ENCODE data around the gene ADAMTS16.

The ADAMTS16 gene

DNA sequence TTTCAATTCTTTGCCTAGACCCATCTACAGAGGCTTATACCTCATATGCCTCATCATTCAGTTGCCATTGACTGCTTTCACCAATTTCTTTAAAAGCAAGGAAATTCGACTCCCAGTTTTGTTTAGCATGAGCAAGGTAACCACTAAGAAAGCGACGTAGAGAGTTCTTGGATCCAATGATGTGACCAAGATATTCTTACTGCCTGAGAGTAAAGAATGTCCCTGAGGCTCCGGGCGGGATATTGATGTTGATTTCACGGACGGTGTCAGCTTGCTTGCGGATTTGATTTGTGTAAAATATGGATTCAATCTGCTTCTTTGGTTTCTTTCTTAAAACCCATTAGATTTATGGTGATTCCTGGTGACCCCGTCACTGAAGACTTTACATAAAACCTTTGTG is 147.3 kb downstream of the ADAMTS16 start:
- DNase-seq (ENCODE audit: low read depth), result no peak

DNA sequence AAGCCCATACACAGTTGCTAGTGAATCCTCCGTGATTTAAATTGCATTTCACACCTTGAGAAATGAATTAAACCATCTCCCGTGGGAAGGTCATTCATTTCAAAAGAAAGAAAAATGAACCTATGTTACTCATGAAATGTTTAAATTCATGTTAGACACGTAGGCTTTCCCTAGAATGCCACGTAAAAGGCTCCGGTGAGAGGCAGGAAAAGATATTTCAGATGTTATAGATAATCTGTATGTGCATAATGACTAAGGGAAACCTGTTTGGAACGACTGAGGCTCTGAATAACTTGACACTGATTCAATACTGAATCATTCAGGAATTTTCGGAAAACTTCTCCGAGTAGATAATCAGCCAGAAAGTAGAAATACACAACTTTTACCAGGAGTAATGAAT is 148.1 kb downstream of the ADAMTS16 start:
- no peak for DNase-seq (ENCODE audit: low read depth)

DNA sequence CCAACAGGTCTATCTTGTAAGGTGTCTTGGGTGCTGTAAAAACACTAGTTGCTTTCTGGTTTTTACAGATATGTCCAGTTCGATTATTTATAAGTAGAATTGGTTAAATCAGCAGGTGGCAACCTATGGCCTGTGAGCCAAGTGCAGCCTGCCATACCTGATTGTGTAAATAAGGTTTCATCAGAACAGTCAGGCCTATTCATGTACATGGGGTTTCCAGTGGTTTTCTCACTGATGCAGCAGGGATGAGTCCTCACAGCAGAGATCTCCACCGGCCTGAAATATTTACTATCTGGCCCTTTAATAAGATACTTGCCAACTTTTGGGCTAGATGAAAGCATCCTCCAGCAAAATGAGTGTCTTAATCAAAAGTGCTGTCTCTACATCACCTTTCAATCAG is 149.4 kb downstream of the ADAMTS16 start:
- no peak for DNase-seq (ENCODE audit: low read depth)

DNA sequence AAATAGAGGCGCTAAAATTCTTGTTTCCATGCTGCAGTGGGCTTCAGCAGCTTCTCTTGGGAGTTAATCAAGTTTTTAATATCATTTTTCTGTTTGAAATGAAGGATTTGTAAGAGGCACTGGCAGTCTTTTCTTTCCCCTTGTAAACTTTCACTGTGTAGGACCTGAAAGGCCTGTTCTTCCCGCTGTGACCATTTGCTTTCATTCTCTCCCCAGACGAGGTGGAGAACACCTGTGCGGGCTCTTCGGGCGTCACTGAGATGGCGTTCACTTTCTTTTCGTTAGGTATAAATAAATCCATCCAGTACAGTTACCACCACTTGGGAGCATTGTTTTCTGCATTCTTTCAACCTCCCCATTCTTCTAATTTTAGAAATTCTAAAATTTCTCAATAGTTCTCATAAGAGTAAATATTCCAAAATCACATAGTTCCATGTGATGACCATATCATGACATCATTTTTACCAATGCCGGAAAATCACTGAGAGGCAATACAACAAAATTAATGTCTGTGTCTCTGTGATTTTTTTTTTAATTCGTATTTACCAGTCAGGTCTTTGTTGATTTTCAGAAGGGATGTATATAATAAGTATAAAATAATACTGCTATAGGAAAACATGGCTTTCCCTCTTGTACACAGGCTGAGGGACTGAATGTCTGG is 150.7 kb downstream of the ADAMTS16 start:
- no peak for DNase-seq (ENCODE audit: low read depth)

DNA sequence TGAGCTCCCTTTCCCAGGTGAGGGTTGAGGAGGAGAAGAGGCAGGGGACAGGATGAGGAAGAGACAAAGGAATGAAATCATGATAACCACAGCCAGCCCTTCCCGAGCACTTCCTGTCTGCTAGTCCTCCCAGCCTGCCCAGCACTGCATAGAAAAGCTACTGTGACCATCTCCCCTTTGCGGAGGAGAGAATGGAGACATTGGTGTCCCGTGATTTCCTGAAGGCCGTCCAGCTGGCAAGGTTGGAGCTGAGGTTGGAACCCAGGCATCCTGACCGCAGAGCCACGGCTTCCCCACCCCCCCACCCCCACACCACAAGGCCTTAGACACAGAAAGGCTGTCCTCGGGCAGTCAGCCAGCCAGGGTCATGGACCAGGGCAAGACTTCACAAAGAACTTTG is 151.2 kb downstream of the ADAMTS16 start:
- DNase-seq (ENCODE audit: low read depth), result no peak

DNA sequence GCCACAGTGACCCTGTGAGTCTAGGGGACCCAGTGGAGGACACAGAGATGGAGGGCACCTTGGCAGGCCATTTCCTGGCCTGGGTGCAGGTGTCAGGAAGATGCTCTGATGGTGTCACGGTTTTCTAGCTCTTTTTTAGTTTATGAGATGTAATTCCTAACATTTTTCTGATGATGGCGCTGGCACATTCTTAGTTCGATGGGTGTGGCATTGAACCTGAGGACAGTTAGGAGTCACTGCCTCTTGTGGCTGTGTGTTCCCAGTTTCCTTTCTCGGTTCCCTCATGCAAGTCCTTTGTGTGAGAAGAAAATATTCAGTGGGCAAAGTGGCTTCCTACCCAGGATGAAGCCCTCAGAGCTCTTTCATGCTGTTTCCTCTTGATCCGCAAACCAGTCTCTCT is 152.9 kb downstream of the ADAMTS16 start:
- no peak for DNase-seq (ENCODE audit: low read depth)

DNA sequence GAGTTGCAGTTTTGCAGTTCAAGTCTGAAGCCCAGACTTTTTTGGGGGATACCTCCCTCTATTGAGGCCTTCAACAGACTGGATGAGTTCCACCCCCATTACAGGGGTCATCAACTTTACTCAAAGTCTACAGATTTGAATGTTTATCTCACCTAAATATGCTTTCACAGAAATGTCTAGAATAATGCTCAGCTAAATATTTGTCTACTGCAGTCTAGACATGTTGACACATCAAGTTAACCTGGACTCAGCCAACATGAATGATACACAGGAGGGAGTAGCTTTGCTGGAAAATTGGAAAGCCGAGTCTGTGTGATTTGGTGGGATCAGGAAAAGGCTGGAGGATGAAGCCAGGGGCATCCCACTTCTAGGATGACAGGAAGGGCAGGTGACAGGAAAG is 154.3 kb downstream of the ADAMTS16 start:
- DNase-seq (ENCODE audit: low read depth), result no peak

DNA sequence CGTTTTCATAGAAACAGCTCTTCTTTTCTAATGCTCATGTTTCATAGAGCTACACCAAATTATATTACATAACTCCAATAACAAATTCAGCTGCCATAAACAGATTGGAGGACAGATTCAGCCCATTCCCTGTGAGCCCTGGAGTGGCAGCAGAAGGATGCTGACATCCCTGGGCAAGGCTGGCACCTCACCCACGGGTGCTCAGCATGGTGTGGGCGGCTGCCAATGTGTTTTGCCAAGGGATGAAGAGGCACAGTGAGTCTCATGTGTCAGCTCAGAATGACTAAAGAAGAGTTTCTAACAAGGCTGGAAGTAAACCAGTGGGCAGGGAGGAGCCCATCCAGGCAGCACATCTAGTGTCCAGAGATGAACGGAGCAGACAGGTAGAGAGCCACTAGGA is 155.2 kb downstream of the ADAMTS16 start:
- no peak for DNase-seq (ENCODE audit: low read depth)

DNA sequence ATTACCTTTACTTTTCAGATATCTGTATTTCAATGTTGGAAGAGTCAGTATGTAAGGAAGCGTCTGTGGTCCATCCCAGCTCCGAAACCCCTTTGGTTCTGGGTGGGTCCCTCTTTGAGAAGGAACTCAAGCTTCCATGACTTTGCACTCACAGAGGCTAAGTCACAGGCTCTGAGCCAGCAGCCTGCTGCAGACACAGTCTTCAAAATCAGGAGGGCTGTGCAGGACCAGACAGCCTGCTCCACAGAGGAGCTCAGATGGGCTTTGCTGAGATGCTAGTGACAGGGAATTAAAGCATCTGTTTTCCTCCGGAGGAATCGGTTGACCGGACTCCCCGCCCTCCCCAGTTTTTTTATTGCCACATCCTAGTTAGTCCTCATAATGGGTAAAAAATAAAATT is 155.9 kb downstream of the ADAMTS16 start:
- no peak for DNase-seq (ENCODE audit: low read depth)

DNA sequence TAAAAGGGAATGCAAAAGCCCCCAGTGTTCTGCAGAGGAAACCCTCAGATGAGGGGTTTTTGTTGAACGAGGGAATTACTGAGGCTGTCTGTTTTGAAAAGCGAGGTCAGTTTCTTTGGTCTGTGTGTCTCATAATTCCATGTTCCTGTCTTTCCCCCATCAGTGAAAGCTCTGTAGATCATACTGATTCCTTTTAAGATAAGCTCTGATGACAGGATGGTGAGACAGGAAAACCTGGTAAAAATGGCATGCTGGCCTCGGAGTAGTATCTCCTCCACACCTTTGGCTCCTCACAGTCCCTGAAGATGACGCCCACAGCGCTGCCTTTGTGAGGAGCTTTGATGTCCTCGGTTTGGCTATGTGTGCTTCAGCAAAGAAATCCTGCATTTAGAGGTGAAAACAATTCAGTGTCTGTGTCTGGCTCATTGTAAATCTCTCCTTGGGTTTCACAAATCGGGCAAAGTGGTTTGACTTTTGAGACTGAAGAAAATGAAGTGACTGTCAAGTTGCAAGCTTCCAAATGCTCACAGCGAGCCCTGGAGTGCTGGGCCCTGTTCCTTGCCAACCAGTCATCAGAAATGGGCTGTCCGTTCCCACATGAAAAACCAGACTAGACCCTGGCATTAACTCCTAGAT is 157.4 kb downstream of the ADAMTS16 start:
- no peak for DNase-seq (ENCODE audit: low read depth)

DNA sequence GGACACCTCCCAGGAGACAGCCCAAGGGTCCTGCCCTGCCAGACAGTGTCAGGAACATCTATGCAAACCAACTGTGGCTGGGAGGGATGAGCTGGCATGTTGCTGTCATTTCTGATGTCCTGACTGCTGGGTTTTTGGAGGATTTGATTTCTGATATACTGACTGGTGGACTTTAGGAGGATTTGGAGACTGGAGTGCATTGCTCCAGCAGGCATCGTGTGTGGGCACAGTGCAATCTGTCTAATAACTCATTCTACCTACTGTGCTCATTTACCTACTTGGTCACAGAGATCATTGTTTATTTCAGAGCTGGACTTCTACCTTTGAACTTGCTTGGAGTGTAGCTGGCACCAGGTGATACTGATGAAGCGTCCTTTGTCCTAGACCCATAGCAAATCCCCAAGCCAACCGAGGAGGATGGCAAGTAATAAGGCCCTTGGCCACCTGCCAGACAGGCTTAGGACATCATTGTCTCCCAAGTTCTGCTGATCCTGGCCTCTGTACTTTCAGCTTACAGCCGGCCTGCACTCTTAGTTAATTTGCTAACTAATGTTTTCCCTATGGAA is 158.0 kb downstream of the ADAMTS16 start:
- no peak for DNase-seq (ENCODE audit: low read depth)

DNA sequence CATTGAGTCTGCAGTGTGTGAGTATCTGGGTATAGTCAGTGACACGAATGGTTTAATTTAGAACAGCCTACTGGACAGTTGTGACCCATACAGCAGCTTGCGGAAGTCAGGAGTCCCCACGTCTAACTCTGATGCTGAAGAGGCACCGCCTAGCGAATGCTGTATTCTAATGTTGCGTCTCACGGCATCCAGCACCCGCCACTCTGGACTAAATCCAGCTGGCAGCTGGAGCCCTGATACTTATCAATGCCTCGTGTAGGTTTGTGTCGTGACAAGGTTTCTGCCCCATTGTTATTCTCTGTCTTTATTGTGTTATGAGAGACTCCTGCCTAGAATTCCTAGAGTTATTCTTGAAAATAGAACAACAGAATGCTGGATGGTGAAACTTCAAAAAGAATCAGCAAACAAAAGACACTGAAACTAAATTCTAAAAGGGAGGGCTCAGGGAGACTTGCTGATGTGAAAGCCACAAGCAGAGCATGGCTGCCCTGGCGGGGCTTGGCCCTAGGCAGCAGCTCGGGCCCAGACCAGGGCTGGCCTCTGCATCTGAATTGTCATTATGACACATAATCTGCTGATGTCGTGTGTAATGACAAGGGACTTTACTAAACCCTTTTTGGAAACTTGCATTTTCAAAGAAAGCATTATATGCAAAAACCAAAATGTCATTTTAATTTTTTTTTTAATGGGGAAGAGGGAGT is 158.9 kb downstream of the ADAMTS16 start:
- no peak for DNase-seq (ENCODE audit: low read depth)

DNA sequence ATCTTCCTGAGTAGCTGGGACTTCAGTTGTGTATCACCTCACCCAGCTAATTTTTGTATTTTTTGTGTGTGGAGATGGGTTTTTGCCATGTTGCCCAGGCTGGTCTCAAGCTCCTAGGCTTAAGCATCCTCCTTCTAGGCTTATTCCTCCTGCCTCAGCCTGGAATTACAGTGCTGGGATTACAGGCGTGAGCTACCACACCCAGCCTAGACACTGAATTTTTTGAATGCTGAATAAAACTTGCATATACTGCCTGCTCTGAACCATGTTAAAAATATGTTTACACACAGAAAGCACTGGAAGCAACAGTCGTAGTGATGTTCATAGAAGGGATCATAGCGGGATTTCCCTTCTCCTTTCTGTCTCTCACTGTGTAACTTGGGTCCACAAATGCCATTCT is 161.0 kb downstream of the ADAMTS16 start:
- DNase-seq (ENCODE audit: low read depth), result no peak

DNA sequence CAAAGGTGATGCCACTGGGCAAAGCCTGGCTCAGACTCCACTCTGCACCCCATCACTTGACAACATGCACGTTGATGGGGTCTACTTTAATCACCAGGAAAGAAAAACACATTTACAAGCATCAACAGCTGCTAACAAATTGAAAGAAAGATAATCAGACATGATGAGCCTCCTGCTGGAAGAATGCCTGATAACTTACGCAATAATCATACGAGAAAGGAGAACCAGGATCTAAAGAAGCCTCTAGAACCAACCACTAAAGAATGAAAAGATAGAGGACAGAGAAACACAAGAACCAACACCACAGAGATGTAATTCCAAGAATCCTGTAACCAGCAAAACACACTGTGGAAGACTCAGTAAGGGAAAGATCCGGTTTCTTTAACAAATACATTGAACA is 162.1 kb downstream of the ADAMTS16 start:
- no peak for DNase-seq (ENCODE audit: low read depth)

DNA sequence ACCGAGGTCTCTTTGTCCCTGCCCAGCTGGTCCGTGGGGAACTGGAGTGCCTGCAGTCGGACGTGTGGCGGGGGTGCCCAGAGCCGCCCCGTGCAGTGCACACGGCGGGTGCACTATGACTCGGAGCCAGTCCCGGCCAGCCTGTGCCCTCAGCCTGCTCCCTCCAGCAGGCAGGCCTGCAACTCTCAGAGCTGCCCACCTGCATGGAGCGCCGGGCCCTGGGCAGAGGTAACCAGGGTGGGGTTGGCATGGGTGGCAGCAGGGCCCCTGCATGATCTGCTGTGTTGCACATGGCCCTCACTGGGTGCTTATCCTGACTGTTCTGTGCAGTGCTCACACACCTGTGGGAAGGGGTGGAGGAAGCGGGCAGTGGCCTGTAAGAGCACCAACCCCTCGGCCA is 163.1 kb downstream of the ADAMTS16 start:
- DNase-seq (ENCODE audit: low read depth), result no peak

DNA sequence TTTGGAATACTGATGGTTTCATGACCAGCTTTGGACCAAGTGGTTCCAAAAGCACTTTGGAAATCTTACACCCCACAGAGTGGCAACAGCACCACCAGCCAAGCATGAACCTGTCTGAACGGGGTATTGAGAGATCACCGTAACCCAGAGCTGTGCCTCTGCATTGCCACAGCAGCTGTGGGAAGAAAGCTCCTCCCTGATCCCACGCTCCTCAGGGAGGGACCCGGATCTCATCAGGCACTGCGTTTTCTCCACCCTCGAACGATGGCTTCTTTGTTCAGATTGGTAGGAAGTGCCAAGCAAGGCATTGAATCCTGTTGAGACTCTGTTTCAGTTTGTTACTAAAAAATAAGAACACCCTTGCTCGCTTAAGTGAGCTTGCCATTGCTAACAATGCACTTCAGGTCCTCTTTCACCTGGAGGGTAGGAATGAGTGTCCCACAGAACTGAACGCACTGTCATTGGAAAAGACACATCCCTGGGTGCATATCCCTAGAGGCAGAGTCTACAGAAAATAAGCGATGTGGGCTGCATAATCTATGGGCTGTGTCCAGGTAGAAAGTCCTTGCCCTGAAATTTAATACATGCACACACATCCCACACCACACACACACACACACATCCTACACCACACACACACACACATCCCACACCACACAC is 164.4 kb downstream of the ADAMTS16 start:
- no peak for DNase-seq (ENCODE audit: low read depth)

DNA sequence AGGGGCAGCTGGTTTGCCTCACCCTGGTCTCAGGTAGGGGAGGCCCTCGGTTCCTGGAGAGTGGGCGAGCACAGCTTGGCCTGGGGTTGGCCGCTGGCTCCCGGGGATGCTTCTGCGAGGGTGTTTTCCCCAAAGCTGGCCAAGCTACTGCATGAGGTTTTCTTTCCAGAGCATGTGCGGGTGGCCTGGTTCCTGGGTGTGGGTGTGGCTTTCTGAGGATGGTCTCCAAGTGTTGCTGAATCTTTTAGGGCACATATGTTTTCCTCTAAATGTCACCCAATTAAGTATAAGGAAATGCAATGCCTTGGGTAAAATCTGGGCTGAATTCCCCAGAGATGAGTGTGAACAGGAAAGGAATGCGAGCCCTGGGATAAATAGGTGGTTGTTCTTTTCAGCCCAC is 166.6 kb downstream of the ADAMTS16 start:
- peak; percentile 35 for DNase-seq (ENCODE audit: low read depth)

DNA sequence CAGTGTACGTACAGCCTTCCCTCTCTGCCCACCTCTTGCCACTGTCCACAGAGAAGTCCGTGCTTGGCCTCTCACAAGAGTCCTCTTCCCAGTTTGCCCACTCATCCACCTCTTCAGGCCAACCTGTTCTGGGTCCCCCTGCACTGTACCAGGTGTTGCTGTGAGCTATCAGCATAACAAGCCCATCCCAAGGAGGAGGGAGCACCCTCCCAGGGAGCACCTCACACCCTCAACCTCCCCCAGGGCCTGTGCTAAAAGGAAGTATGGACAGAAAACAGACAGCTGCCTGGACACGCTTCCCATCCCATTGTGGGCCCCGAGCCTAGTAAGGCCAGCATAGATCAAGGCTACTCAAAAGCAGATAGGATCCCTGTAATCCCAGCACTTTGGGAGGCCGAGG is 168.2 kb downstream of the ADAMTS16 start:
- DNase-seq (ENCODE audit: low read depth), result no peak

DNA sequence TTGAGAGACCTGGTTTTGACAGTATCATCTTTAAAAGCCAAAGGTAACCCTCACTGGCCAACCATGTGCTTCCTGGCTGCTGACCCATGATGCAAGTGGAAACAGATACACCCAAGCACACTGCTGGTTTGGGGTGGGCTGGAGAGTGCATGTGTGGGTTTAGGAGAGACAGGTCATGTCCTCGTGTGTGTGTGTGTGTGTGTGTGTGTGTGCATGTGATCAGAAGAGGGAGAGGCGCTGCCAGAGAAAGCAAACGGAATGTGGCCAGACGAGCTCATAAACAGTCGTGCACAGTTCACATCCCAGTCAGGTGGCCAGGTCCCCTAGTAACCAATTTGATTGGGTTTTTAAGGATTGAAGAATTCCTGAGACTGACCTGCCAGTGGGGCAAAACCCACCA is 169.5 kb downstream of the ADAMTS16 start:
- DNase-seq (ENCODE audit: low read depth), result no peak

DNA sequence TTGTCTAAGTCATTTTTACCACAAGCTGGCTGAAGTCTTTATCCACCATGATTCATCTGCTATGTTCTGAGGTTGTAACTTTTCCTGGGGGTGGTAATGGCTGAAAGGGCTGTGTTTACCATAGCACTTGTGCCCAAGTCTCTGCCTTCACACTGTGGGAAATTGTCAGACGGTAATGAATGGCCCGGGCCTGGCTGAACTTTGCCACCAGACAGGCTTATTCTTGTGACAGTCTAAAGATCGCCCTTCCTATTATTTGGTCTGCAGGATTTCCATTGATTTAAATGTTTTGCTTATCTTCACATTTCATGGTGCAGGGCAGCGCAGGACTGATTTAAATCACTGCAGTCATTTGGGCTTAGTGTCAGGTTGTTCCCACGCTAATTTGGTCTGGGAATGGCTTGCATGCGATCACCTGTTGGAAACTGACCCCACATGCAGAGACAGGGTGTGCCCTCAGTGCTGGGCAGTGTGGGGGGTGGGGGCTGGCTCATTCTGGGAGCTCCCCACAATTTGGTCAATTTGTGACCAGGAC is 173.0 kb downstream of the ADAMTS16 start:
- DNase-seq (ENCODE audit: low read depth), result no peak

DNA sequence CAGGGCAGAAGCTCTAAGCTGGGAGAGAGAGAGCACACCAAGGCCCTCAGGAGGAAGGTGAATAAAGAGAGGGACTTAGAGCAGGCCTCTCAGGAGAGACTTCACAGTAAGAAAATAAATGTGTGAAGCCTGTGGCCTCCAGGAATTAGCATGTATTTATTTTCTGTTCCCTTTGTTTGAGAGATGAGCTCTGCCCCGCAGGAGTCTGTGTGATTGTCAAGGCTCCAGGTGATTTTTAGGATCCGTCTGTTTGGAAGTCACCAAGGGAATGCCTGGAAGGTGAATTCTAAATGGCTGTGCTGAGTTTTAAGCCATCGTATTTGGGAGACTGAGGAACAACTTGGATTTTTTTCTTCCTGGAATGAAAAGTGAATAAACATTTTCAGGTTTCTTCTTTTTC is 174.0 kb downstream of the ADAMTS16 start:
- DNase-seq (ENCODE audit: low read depth), result no peak

DNA sequence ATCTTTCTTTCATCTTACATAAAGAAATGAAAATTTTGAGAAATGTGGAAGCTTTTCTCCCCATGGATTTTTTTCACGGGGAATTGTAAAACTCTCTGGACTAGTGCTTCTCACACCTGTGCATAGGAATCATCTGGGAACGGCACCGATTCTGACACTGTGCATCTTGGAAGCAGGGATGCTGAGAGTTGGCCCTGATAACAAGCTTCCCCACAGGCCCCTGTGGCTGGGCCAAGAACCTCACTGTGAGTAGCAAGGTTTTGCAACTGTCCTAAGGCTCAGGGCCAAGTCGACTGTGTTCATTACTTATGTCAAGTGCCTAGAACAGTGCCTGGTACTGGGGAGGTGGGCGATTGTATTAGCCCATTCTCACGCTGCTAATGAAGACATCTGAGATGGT is 174.5 kb downstream of the ADAMTS16 start:
- DNase-seq (ENCODE audit: low read depth), result no peak
